ENCODE results near the gene ATP6V0A4.

DNA sequence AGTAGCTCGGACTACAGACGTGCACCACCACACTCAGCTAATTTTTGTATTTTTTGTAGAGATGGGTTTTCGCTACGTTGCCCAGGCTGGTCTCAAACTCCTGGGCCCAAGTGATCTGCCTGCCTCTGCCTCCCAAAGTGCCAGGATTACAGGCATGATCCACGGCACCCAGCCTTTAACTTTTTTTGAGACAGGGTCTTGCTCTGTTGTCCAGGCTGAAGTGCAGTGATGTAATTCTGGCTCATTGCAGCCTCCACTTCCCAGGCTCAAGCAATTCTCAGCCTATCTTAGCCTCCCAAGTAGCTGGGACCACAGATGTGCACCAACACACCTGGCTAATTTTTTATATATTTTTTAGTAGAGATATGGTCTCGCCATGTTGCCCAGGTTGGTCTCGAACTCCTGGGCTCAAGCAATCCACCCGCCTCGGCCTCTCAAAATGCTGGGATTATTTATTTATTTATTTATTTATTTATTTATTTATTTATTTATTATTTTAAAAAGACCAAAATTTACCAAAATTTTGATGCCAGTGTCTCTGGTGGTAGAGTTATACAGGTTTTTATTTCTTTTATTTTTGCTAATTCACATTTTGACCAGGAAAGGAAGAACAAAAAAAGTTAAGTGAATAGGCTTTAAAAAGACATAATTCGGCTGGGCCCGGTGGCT is 25.0 kb upstream of the ATP6V0A4 start:
- TF ChIP-seq POLR2AphosphoS5 (IDR thresholded peaks at IDR 0.05) = no peak
- TF ChIP-seq POLR2A (IDR thresholded peaks at IDR 0.05) = no peak
- TF ChIP-seq EP300 (IDR thresholded peaks at IDR 0.05) = no peak
